Heart left ventricle (tissue), 16 donors: ENCODE data around the gene UBE2L3. TPM values are rescaled to one million over a fixed set of nuclear protein-coding genes. Genes with fewer than 3 reads are reported as not detected.

ENCODE experiments used
- ATAC-seq, 4 donors: fragments of 200-7000 bp; cut with Tn5 transposase; one replicate each; pipeline ENCODE4 v1.9.1; 2020 to 2022; ENCODE audit warnings: moderate library complexity in 4 of 4, mild to moderate bottlenecking in 3 of 4, moderate number of reproducible peaks in 1 of 4
- DNase-seq, 5 donors: peaks; one replicate each; pipeline ENCODE4 v3.0.0-alpha.2; 2020
- H3K27ac ChIP-seq, 12 donors: fragments of 200-600 bp; sonication (generic) in 4 of 12; one replicate each; pipeline versions ENCODE4 v1.5.0 to v1.8.0; 2016 to 2022; ENCODE audit warnings: mild to moderate bottlenecking in 2 of 12
- H3K27me3 ChIP-seq, 9 donors: fragments of 200-600 bp; sonication (generic) in 2 of 9; one replicate each; pipeline versions ENCODE4 v1.5.1 to v1.8.0; 2016 to 2022; ENCODE audit warnings: mild to moderate bottlenecking in 3 of 9
- H3K36me3 ChIP-seq, 9 donors: fragments of 200-600 bp; sonication (generic) in 2 of 9; one replicate each; pipeline versions ENCODE4 v1.5.0 to v1.8.0; 2018 to 2022; ENCODE audit warnings: mild to moderate bottlenecking in 2 of 9
- H3K4me1 ChIP-seq, 12 donors: fragments of 200-600 bp; sonication (generic) in 4 of 12; one replicate each; pipeline versions ENCODE4 v1.5.0 to v1.8.0; 2016 to 2022; ENCODE audit warnings: mild to moderate bottlenecking in 3 of 12
- H3K4me3 ChIP-seq, 12 donors: fragments of 200-600 bp; sonication (generic) in 4 of 12; one replicate each; pipeline versions ENCODE4 v1.5.0 to v1.8.0; 2017 to 2022; ENCODE audit warnings: mild to moderate bottlenecking in 9 of 12, moderate library complexity in 4 of 12
- H3K9me3 ChIP-seq, 12 donors: fragments of 200-600 bp; sonication (generic) in 4 of 12; one replicate each; pipeline versions ENCODE4 v1.5.0 to v1.8.0; 2016 to 2022; ENCODE audit warnings: mild to moderate bottlenecking in 1 of 12
- CTCF ChIP-seq, 12 donors: fragments of 200-600 bp; sonication (generic) in 4 of 12; IDR thresholded peaks; one replicate each; pipeline versions ENCODE4 v1.5.0 to v1.8.0; 2018 to 2022; ENCODE audit warnings: antibody characterized with exemption in 12 of 12, mild to moderate bottlenecking in 5 of 12
- POLR2A ChIP-seq, 2 donors: fragments of 450-650 bp; IDR thresholded peaks; one replicate each; pipeline ENCODE4 v1.6.1; 2017; ENCODE audit warnings: antibody characterized with exemption in 2 of 2, mild to moderate bottlenecking in 2 of 2, moderate library complexity in 2 of 2
- WGBS, 4 donors: extraction: QIAGEN DNeasy Blood & Tissue Kit in 2 of 4; methylation state at CpG; one replicate each; pipeline versions ENCODE4 v1.1.5 to v1.1.7; 2013 to 2018; 5-methylcytosine and 5-hydroxymethylcytosine counted together
- intact Hi-C, 10 donors: fragments of 100-400 bp; cut with DNase I; formaldehyde crosslinking; loops; one replicate each; pipeline versions ENCODE4 v1.11.1 to v1.14.2; 2022
- polyA plus RNA-seq, 2 donors: library from polyadenylated mRNA; stranded (reverse); fragments of 200-250 nt; gene quantifications; one replicate each; pipeline ENCODE4 v1.2.3, GENCODE V29; 2013
- total RNA-seq, 9 donors: library from RNA; depleted of rRNA in 2 of 9; stranded (reverse); fragments of >200 nt in 2 of 9; fragmentation: NEBNext Ultra II Directional in 3 of 9; extraction: Animal tissue kit (Norgen Biotek cat#: 25700) in 3 of 9; gene quantifications; one replicate each; pipeline versions ENCODE4 v1.1.0 to v1.2.4, GENCODE V29; 2016 to 2023
- donor health status: ischemic (EF 13 %, LVEDD 7.1; RV severe dilation, severe dysfunction).
- donor health status: healthy with polysubstance abuse.
- donor health status: DM: no; HTN: yes; CAD: no.
- donor health status: DM: no; HTN: no; CAD: no.
- donor health status: ischemic (EF 25% LVEDD 6.9; RV normal size, moderate dysfunction).
- donor health status: ischemic (EF 25% LVEDD 5.7; RV mildly dilated, moderate dysfunction).
- donor health status: healthy.
- donor health status: DM: yes; HTN: yes; CAD: no.
- donor health status: ischemic (EF 35%, LVEDD 5.7; RV mildly dilated, moderate dysfunction).
- donor health status: nonischemic (EF 11% LVEDD 7.7; RV severe dilation, severe dysfunction).
- donor health status: DM: yes; HTN: yes; CAD: no.
- donor health status: PGD.
- donor health status: ischemic (EF 29% LVEDD 5.4; RV normal size, mild dysfunction).
- donor health status: nonischemic (EF 23%, LVEDD 6.1; RV moderate dilation, normal function).

Gene UBE2L3
- total and polyA plus RNA-seq, 11 donors: 42.9 to 73.1 (median 54.7) TPM

GRCh38 chr22:21621025-21621424, 53.5 kb downstream of the UBE2L3 start:
- intact Hi-C loops: loop anchor here in 2 of 10 donors (5.0 kb wide), 1 partner anchor 49 kb away; no protein-coding TSS in a partner anchor
- WGBS, 4 donors: 88 to 97% (median 95%) methylated on average over 3 of the region's 3 CpGs

GRCh38 chr22:21622011-21622918, 54.8 kb downstream of the UBE2L3 start:
- Histone ChIP-seq H3K27ac (peak overlapping the region in 1 of 12 donors; percentile 52), H3K4me1 (peaks cover 0 to 61% (median 26%) of the 10 kb centered on the region in 12 donors), H3K27me3 (no peaks in the 10 kb centered on the region), H3K36me3 (peaks cover 0 to 42% (median 8%) of the 10 kb centered on the region in 9 donors), H3K9me3 (no peaks in the 10 kb centered on the region), H3K4me3 (no peak overlapping the region)
- intact Hi-C loops: loop anchor here in 2 of 10 donors (5.0 kb wide), 1 partner anchor 50 kb away; no protein-coding TSS in a partner anchor
- no peak for ATAC-seq
- TF ChIP-seq CTCF (IDR thresholded peaks at IDR 0.05) (no peak), POLR2A (IDR thresholded peaks at IDR 0.05) (no peak)
- 55 to 68% (median 66%) methylated on average over 16 to 17 of the region's 17 CpGs for whole genome bisulfite sequencing, 4 donors
- peak in 2 of 5 donors; percentile 44 for DNase-seq

More at GRCh38 chr22:21621025-21621424, 53.5 kb downstream of the UBE2L3 start:
- H3K36me3 ChIP-seq: peaks cover 0 to 32% (median 8%) of the 10 kb centered on the region in 9 donors
- ATAC-seq (no peak), DNase-seq (no peak)
- no peaks in the 10 kb centered on the region for H3K27me3 ChIP-seq
- H3K9me3 ChIP-seq: no peaks in the 10 kb centered on the region
- no peak overlapping the region for H3K4me3 ChIP-seq
- peaks cover 0 to 60% (median 25%) of the 10 kb centered on the region in 12 donors for H3K4me1 ChIP-seq
- TF ChIP-seq CTCF (IDR thresholded peaks at IDR 0.05) (no peak), POLR2A (IDR thresholded peaks at IDR 0.05) (no peak)
- H3K27ac ChIP-seq: no peak overlapping the region

GRCh38 chr22:21622919-21623647, 55.6 kb downstream of the UBE2L3 start:
- Histone ChIP-seq H3K4me3 (no peak overlapping the region), H3K4me1 (peaks cover 0 to 63% (median 26%) of the 10 kb centered on the region in 12 donors), H3K36me3 (peaks cover 0 to 46% (median 8%) of the 10 kb centered on the region in 9 donors), H3K27ac (no peak overlapping the region), H3K27me3 (no peaks in the 10 kb centered on the region), H3K9me3 (no peaks in the 10 kb centered on the region)
- TF ChIP-seq POLR2A (IDR thresholded peaks at IDR 0.05) (no peak), CTCF (IDR thresholded peaks at IDR 0.05) (no peak)
- intact Hi-C loops: loop anchor here in 2 of 10 donors (5.0 kb wide), 1 partner anchor 51 kb away; no protein-coding TSS in a partner anchor
- WGBS, 4 donors: 86 to 89% (median 86%) methylated on average over 23 of the region's 23 CpGs
- no peak for ATAC-seq
- DNase-seq: no peak

- TF ChIP-seq CTCF (IDR thresholded peaks at IDR 0.05): no peak
- TF ChIP-seq POLR2A (IDR thresholded peaks at IDR 0.05): no peak
- WGBS, 4 donors: 60 to 87% (median 82%) methylated on average over 3 to 7 of the region's 7 CpGs
- Histone ChIP-seq H3K4me1 (peaks cover 0 to 69% (median 26%) of the 10 kb centered on the region in 12 donors), H3K27ac (no peak overlapping the region), H3K4me3 (no peak overlapping the region), H3K9me3 (no peaks in the 10 kb centered on the region), H3K36me3 (peaks cover 0 to 48% (median 8%) of the 10 kb centered on the region in 9 donors), H3K27me3 (no peaks in the 10 kb centered on the region)
- DNase-seq (no peak), ATAC-seq (peak in 1 of 4 donors; percentile 3)
- intact Hi-C loops: loop anchor here in 2 of 10 donors (5.0 kb wide), 1 partner anchor 51 kb away; no protein-coding TSS in a partner anchor
These were observed 56.1 kb downstream of the UBE2L3 start for GRCh38 chr22:21623648-21623970.
